ENCODE measurements around the gene GSTCD.

The GSTCD gene

DNA sequence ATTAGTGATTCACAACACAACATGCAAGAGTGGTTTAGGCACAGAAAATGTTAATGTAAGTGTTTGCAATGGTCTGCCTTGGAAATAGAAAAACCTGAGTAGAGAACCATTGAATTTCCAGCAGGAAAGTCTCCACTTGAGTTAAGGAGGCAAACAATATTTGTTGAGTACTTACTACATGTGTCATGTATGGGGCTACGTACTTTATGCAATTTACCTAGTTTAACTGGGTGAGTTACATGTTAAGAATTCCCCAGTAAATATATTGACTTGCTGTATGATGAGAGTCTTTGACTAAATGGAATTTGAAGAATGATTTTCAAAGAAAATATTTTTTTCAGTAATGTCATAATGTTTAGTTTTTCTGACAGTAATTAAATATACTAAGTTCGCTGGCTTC is 178.9 kb downstream of the GSTCD start:
- Histone ChIP-seq H4K20me1 (ENCODE audit: insufficient read depth, low read length, poor library complexity, severe bottlenecking) (no peaks in the 10 kb centered on the region), H3F3A (ENCODE audit: low read depth) (no peaks in the 10 kb centered on the region), H3K4me2 (ENCODE audit: low read depth, low read length, poor library complexity, severe bottlenecking) (no peak overlapping the region), H3K36me3 (ENCODE audit: insufficient read depth, low read length) (no peaks in the 10 kb centered on the region), H3K9me3 (ENCODE audit: insufficient read depth, low read depth, low read length) (peaks cover 3% of the 10 kb centered on the region; the same call in 1 of the 2 replicates), H3K4me3 (ENCODE audit: low read length, poor library complexity, severe bottlenecking) (no peak overlapping the region), H3K27me3 (ENCODE audit: insufficient read depth, low read length, poor library complexity, severe bottlenecking) (no peaks in the 10 kb centered on the region), H3K4me1 (ENCODE audit: insufficient read depth, low read length, poor library complexity, severe bottlenecking) (peaks cover 26% of the 10 kb centered on the region), H3K9ac (ENCODE audit: low read depth, low read length, poor library complexity, severe bottlenecking) (no peak overlapping the region), H3K9me2 (replicated peaks; ENCODE audit: low read depth, low read length) (no peaks in the 10 kb centered on the region), H2AFZ (ENCODE audit: low read length) (no peak overlapping the region), H3K79me2 (ENCODE audit: insufficient read depth, low read length) (no peaks in the 10 kb centered on the region)
- TF ChIP-seq EZH2phosphoT487 (IDR thresholded peaks at IDR 0.05; ENCODE audit: borderline replicate concordance) = no peak
- TF ChIP-seq, protein P1, sequence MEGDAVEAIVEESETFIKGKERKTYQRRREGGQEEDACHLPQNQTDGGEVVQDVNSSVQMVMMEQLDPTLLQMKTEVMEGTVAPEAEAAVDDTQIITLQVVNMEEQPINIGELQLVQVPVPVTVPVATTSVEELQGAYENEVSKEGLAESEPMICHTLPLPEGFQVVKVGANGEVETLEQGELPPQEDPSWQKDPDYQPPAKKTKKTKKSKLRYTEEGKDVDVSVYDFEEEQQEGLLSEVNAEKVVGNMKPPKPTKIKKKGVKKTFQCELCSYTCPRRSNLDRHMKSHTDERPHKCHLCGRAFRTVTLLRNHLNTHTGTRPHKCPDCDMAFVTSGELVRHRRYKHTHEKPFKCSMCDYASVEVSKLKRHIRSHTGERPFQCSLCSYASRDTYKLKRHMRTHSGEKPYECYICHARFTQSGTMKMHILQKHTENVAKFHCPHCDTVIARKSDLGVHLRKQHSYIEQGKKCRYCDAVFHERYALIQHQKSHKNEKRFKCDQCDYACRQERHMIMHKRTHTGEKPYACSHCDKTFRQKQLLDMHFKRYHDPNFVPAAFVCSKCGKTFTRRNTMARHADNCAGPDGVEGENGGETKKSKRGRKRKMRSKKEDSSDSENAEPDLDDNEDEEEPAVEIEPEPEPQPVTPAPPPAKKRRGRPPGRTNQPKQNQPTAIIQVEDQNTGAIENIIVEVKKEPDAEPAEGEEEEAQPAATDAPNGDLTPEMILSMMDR (conservative IDR thresholded peaks at IDR 0.05; ENCODE audit: low read length) = no peak

GRCh38 chr4:105894660-105895582 is 186.3 kb downstream of the GSTCD start, which contains the start of gene NPNT:
Gene NPNT, plus strand, starts transcription at chr4:105895471. Its CDS starts 182 bp downstream, at chr4:105895653.
- Histone ChIP-seq H3K9me3 (ENCODE audit: insufficient read depth, low read depth, low read length) (no peaks in the 10 kb centered on the region), H3K79me2 (ENCODE audit: insufficient read depth, low read length) (no peaks in the 10 kb centered on the region), H3K4me2 (ENCODE audit: low read depth, low read length, poor library complexity, severe bottlenecking) (no peak within 1 kb of the TSS), H2AFZ (ENCODE audit: low read length) (no peak within 1 kb of the TSS), H3K4me3 (ENCODE audit: low read length, poor library complexity, severe bottlenecking) (no peak within 1 kb of the TSS), H3K4me1 (ENCODE audit: insufficient read depth, low read length, poor library complexity, severe bottlenecking) (peaks cover 21% of the 10 kb centered on the region), H4K20me1 (ENCODE audit: insufficient read depth, low read length, poor library complexity, severe bottlenecking) (no peaks in the 10 kb centered on the region), H3K36me3 (ENCODE audit: insufficient read depth, low read length) (no peaks in the 10 kb centered on the region), H3K9me2 (replicated peaks; ENCODE audit: low read depth, low read length) (no peaks in the 10 kb centered on the region), H3K9ac (ENCODE audit: low read depth, low read length, poor library complexity, severe bottlenecking) (no peak within 1 kb of the TSS), H3K27me3 (ENCODE audit: insufficient read depth, low read length, poor library complexity, severe bottlenecking) (no peaks in the 10 kb centered on the region), H3F3A (ENCODE audit: low read depth) (no peaks in the 10 kb centered on the region)
- TF ChIP-seq, protein P1 (conservative IDR thresholded peaks at IDR 0.05; ENCODE audit: low read length) = no peak
- TF ChIP-seq EZH2phosphoT487 (IDR thresholded peaks at IDR 0.05; ENCODE audit: borderline replicate concordance) = no peak

GRCh38 chr4:105895583-105896460 is 187.2 kb downstream of the GSTCD start:
- Histone ChIP-seq H3F3A (ENCODE audit: low read depth) (no peaks in the 10 kb centered on the region), H4K20me1 (ENCODE audit: insufficient read depth, low read length, poor library complexity, severe bottlenecking) (no peaks in the 10 kb centered on the region), H3K9me2 (replicated peaks; ENCODE audit: low read depth, low read length) (no peaks in the 10 kb centered on the region), H3K9ac (ENCODE audit: low read depth, low read length, poor library complexity, severe bottlenecking) (no peak overlapping the region), H3K4me3 (ENCODE audit: low read length, poor library complexity, severe bottlenecking) (no peak overlapping the region), H3K4me1 (ENCODE audit: insufficient read depth, low read length, poor library complexity, severe bottlenecking) (peaks cover 12% of the 10 kb centered on the region), H3K9me3 (ENCODE audit: insufficient read depth, low read depth, low read length) (no peaks in the 10 kb centered on the region), H3K79me2 (ENCODE audit: insufficient read depth, low read length) (no peaks in the 10 kb centered on the region), H3K4me2 (ENCODE audit: low read depth, low read length, poor library complexity, severe bottlenecking) (no peak overlapping the region), H2AFZ (ENCODE audit: low read length) (no peak overlapping the region), H3K27me3 (ENCODE audit: insufficient read depth, low read length, poor library complexity, severe bottlenecking) (no peaks in the 10 kb centered on the region), H3K36me3 (ENCODE audit: insufficient read depth, low read length) (no peaks in the 10 kb centered on the region)
- TF ChIP-seq, protein P1 (conservative IDR thresholded peaks at IDR 0.05; ENCODE audit: low read length) = no peak
- no peak for TF ChIP-seq EZH2phosphoT487 (IDR thresholded peaks at IDR 0.05; ENCODE audit: borderline replicate concordance)

Data from Loucy (cell line).